CD8-positive, alpha-beta memory T cell (primary cell): ENCODE measurements around the gene MORN3. TPM values are rescaled to one million over a fixed set of nuclear protein-coding genes. Genes with fewer than 3 reads are reported as not detected.
"Not testable (repeated sequence)": the region's sequence is repeated elsewhere in the genome, so short reads cannot be mapped to it uniquely, and the experiment has no call there.

ENCODE experiments used
- CTCF ChIA-PET: fragments of 350-600 bp; sonication (Branson Sonifier 250); formaldehyde crosslinking; loops from one replicate; lab custom pipeline; 2021; ENCODE audit warnings: antibody characterized with exemption; lab: Charles Lee
- POLR2A ChIA-PET: fragments of 350-600 bp; sonication (Branson Sonifier 250); formaldehyde crosslinking; loops from one replicate; lab custom pipeline; 2021; ENCODE audit warnings: antibody characterized with exemption; lab: Charles Lee
- DNase-seq, 5 donors: peaks; one replicate each; pipeline versions ENCODE4 v3.0.0 to v3.0.0-alpha.2; 2020 to 2022; ENCODE audit warnings: mixed read lengths in 1 of 5
- H3K27ac ChIP-seq: one replicate; pipeline ENCODE4 v1.7.0; 2013; ENCODE audit warnings: low read depth, mild to moderate bottlenecking, low read length, moderate library complexity
- H3K27me3 ChIP-seq: 2 replicates; pipeline ENCODE4 v1.7.0; 2013; ENCODE audit warnings: low read length, mild to moderate bottlenecking; ENCODE audit not compliant: insufficient read depth, poor library complexity, severe bottlenecking
- H3K36me3 ChIP-seq: 2 replicates; pipeline ENCODE4 v1.7.0; 2013; ENCODE audit warnings: mild to moderate bottlenecking, low read length, moderate library complexity; ENCODE audit not compliant: insufficient read depth
- H3K4me1 ChIP-seq: 2 replicates; pipeline ENCODE4 v1.7.0; 2013; ENCODE audit warnings: mild to moderate bottlenecking, low read length, moderate library complexity; ENCODE audit not compliant: insufficient read depth
- H3K4me3 ChIP-seq: 2 replicates; pipeline ENCODE4 v1.7.0; 2013; ENCODE audit warnings: mild to moderate bottlenecking, low read length
- H3K9me3 ChIP-seq: 2 replicates; pipeline ENCODE4 v1.7.0; 2013; ENCODE audit warnings: mild to moderate bottlenecking, low read length
- H3K27ac Mint-ChIP-seq, 8 donors: one replicate each; pipeline ENCODE4 v1.8.0; 2020 to 2021; ENCODE audit warnings: mixed read lengths in 8 of 8, mild to moderate bottlenecking in 6 of 8, inconsistent platforms in 3 of 8, moderate library complexity in 3 of 8
- H3K27me3 Mint-ChIP-seq, 2 donors: one replicate each; pipeline ENCODE4 v1.8.0; 2020 to 2021; ENCODE audit warnings: mixed read lengths in 2 of 2, mild to moderate bottlenecking in 1 of 2, moderate library complexity in 1 of 2
- H3K36me3 Mint-ChIP-seq, 3 donors: one replicate each; pipeline ENCODE4 v1.8.0; 2020 to 2021; ENCODE audit warnings: mixed read lengths in 3 of 3, inconsistent platforms in 1 of 3, mild to moderate bottlenecking in 1 of 3
- H3K4me1 Mint-ChIP-seq, 3 donors: one replicate each; pipeline ENCODE4 v1.8.0; 2020 to 2021; ENCODE audit warnings: mixed read lengths in 3 of 3, inconsistent platforms in 1 of 3, mild to moderate bottlenecking in 1 of 3
- H3K4me3 Mint-ChIP-seq, 7 donors: one replicate each; pipeline ENCODE4 v1.8.0; 2020 to 2021; ENCODE audit warnings: mixed read lengths in 7 of 7, mild to moderate bottlenecking in 6 of 7, moderate library complexity in 4 of 7, inconsistent platforms in 2 of 7
- H3K9me3 Mint-ChIP-seq, 5 donors: one replicate each; pipeline ENCODE4 v1.8.0; 2020 to 2022; ENCODE audit warnings: mixed read lengths in 5 of 5, mild to moderate bottlenecking in 3 of 5, moderate library complexity in 2 of 5, inconsistent platforms in 1 of 5
- polyA plus RNA-seq: library from polyadenylated mRNA; unstranded; fragments of 300-500 nt; fragmentation: Illumina TruSeq; gene quantifications from one replicate; pipeline ENCODE4 v1.2.3, GENCODE V29; 2021
- total RNA-seq, 2 experiments: library from RNA; stranded (reverse); gene quantifications; one replicate each; pipeline ENCODE4 v1.2.3, GENCODE V29; 2021

Gene MORN3
- total and polyA plus RNA-seq, 3 experiments from 2014 or later = 1.8 to 6.5 (median 2.5) TPM

GRCh38 chr12:121712461-121713256 lies 43.2 kb upstream of the MORN3 start, which contains the start of gene TMEM120B:
TSS of gene TMEM120B (plus strand) at chr12:121712752. CDS start at chr12:121712896, 144 bp downstream.
- H3K4me3 ChIP-seq = peak within 1 kb of the TSS; percentile 89
- peaks cover 14 to 26% (median 18%) of the 10 kb centered on the region in 3 donors for H3K4me1 Mint-ChIP-seq

GRCh38 chr12:121712190-121712460 lies 42.7 kb upstream of the MORN3 start:
- Histone ChIP-seq H3K4me3 (peak overlapping the region; percentile 89), H3K27ac (peak overlapping the region; percentile 70), H3K27me3 (no peaks in the 10 kb centered on the region), H3K9me3 (no peaks in the 10 kb centered on the region), H3K4me1 (peaks cover 17% of the 10 kb centered on the region), H3K36me3 (no peaks in the 10 kb centered on the region)
- peak in 3 of 5 donors; percentile 7 to 50 (median 49) for DNase-seq
- CTCF ChIA-PET = interaction anchor here (0.9 to 2.9 kb wide), 14 partner anchors 9 to 176 kb away, joined by 3 to 42 read pairs (median 4); partner anchors contain the start of genes ORAI1, PSMD9 and RHOF
- Mint-ChIP-seq H3K27me3 (peaks cover 0 to 2% of the 10 kb centered on the region in 2 donors), H3K9me3 (no peaks in the 10 kb centered on the region), H3K36me3 (peaks cover 0 to 12% (median 0%) of the 10 kb centered on the region in 3 donors), H3K4me3 (peak overlapping the region; percentile 92 to 99 (median 95)), H3K27ac (peak overlapping the region; percentile 86 to 99 (median 92)), H3K4me1 (peaks cover 14 to 26% (median 18%) of the 10 kb centered on the region in 3 donors)
- POLR2A ChIA-PET = interaction anchor here (0.5 to 2.5 kb wide), 11 partner anchors 26 to 244 kb away, joined by 3 to 13 read pairs (median 4); partner anchors contain the start of gene RHOF

More at GRCh38 chr12:121712461-121713256, 43.2 kb upstream of the MORN3 start, which contains the start of gene TMEM120B:
- no peaks in the 10 kb centered on the region for H3K27me3 ChIP-seq
- H3K36me3 ChIP-seq = no peaks in the 10 kb centered on the region
- H3K27ac ChIP-seq = peak within 1 kb of the TSS; percentile 70
- peaks cover 0 to 2% of the 10 kb centered on the region in 2 donors for H3K27me3 Mint-ChIP-seq
- H3K9me3 ChIP-seq = no peaks in the 10 kb centered on the region
- peaks cover 0 to 12% (median 0%) of the 10 kb centered on the region in 3 donors for H3K36me3 Mint-ChIP-seq
- DNase-seq = peak; percentile 75 to 91 (median 86)
- peak within 1 kb of the TSS; percentile 86 to 99 (median 92) for H3K27ac Mint-ChIP-seq
- peaks cover 17% of the 10 kb centered on the region for H3K4me1 ChIP-seq
- ChIA-PET CTCF (interaction anchor here (0.9 to 2.9 kb wide), 15 partner anchors 8 to 176 kb away, joined by 3 to 42 read pairs (median 3); partner anchors contain the start of genes ORAI1, PSMD9 and RHOF), POLR2A (interaction anchor here (0.5 to 2.5 kb wide), 10 partner anchors 27 to 173 kb away, joined by 3 to 13 read pairs (median 4); partner anchors contain the start of gene RHOF)
- peak within 1 kb of the TSS; percentile 92 to 99 (median 95) for H3K4me3 Mint-ChIP-seq
- H3K9me3 Mint-ChIP-seq = no peaks in the 10 kb centered on the region

- H3K4me1 ChIP-seq = peaks cover 17% of the 10 kb centered on the region
- H3K9me3 ChIP-seq = no peaks in the 10 kb centered on the region
- Mint-ChIP-seq H3K27ac (peak overlapping the region; percentile 86 to 99 (median 92)), H3K4me1 (peaks cover 14 to 26% (median 18%) of the 10 kb centered on the region in 3 donors), H3K27me3 (peaks cover 0 to 2% of the 10 kb centered on the region in 2 donors), H3K4me3 (peak overlapping the region; percentile 92 to 99 (median 95)), H3K36me3 (peaks cover 0 to 12% (median 0%) of the 10 kb centered on the region in 3 donors), H3K9me3 (no peaks in the 10 kb centered on the region)
- H3K36me3 ChIP-seq = no peaks in the 10 kb centered on the region
- H3K27ac ChIP-seq = peak overlapping the region; percentile 70
- CTCF ChIA-PET = interaction anchor here (0.6 to 2.9 kb wide), 13 partner anchors 9 to 939 kb away, joined by 3 to 42 read pairs (median 4); partner anchors contain the start of genes ORAI1, PSMD9 and RHOF
- peak overlapping the region; percentile 89 for H3K4me3 ChIP-seq
- no peaks in the 10 kb centered on the region for H3K27me3 ChIP-seq
- peak in 4 of 5 donors; percentile 5 to 59 (median 29) for DNase-seq
- POLR2A ChIA-PET = interaction anchor here (0.5 to 2.5 kb wide), 10 partner anchors 26 to 243 kb away, joined by 3 to 13 read pairs (median 4); partner anchors contain the start of gene RHOF
Measured at GRCh38 chr12:121711361-121712189, 42.1 kb upstream of the MORN3 start.

GRCh38 chr12:121709478-121709961 lies 40.1 kb upstream of the MORN3 start:
- Mint-ChIP-seq H3K27ac (no peak overlapping the region), H3K4me3 (no peak overlapping the region), H3K27me3 (peaks cover 0 to 1% of the 10 kb centered on the region in 2 donors), H3K4me1 (peaks cover 11 to 22% (median 18%) of the 10 kb centered on the region in 3 donors), H3K9me3 (peaks cover 0 to 2% (median 0%) of the 10 kb centered on the region in 5 donors), H3K36me3 (peaks cover 0 to 8% (median 0%) of the 10 kb centered on the region in 3 donors)
- H3K4me1 ChIP-seq = peaks cover 17% of the 10 kb centered on the region
- POLR2A ChIA-PET = no interaction called here
- H3K9me3 ChIP-seq = no peaks in the 10 kb centered on the region
- H3K36me3 ChIP-seq = no peaks in the 10 kb centered on the region
- CTCF ChIA-PET = interaction anchor here (0.8 kb wide), 1 partner anchor 102 kb away, joined by 3 read pairs; no protein-coding TSS in a partner anchor
- no peak for DNase-seq
- no peak overlapping the region for H3K4me3 ChIP-seq
- H3K27me3 ChIP-seq = no peaks in the 10 kb centered on the region
- no peak overlapping the region for H3K27ac ChIP-seq

- H3K9me3 Mint-ChIP-seq, H3K9me3 ChIP-seq, H3K36me3 Mint-ChIP-seq, H3K27ac ChIP-seq, H3K4me3 ChIP-seq, H3K36me3 ChIP-seq, H3K4me3 Mint-ChIP-seq, H3K27ac Mint-ChIP-seq, POLR2A ChIA-PET, CTCF ChIA-PET, DNase-seq, H3K27me3 ChIP-seq, H3K27me3 Mint-ChIP-seq: not testable (repeated sequence)
- peaks cover 17% of the 10 kb centered on the region for H3K4me1 ChIP-seq
- peaks cover 11 to 21% (median 18%) of the 10 kb centered on the region in 3 donors for H3K4me1 Mint-ChIP-seq
Measured at GRCh38 chr12:121709064-121709424, 39.6 kb upstream of the MORN3 start.

- no peak for DNase-seq
- H3K4me3 ChIP-seq = no peak overlapping the region
- POLR2A ChIA-PET = no interaction called here
- H3K36me3 Mint-ChIP-seq = peaks cover 0 to 8% (median 0%) of the 10 kb centered on the region in 3 donors
- H3K27me3 ChIP-seq = no peaks in the 10 kb centered on the region
- H3K9me3 ChIP-seq = no peaks in the 10 kb centered on the region
- H3K36me3 ChIP-seq = no peaks in the 10 kb centered on the region
- peaks cover 0 to 3% of the 10 kb centered on the region in 2 donors for H3K27me3 Mint-ChIP-seq
- peaks cover 12% of the 10 kb centered on the region for H3K4me1 ChIP-seq
- H3K4me1 Mint-ChIP-seq = peaks cover 7 to 15% (median 12%) of the 10 kb centered on the region in 3 donors
- H3K9me3 Mint-ChIP-seq = peaks cover 0 to 2% (median 0%) of the 10 kb centered on the region in 5 donors
- CTCF ChIA-PET = no interaction called here
- no peak overlapping the region for H3K4me3 Mint-ChIP-seq
- H3K27ac ChIP-seq = no peak overlapping the region
- no peak overlapping the region for H3K27ac Mint-ChIP-seq
Measured at GRCh38 chr12:121708313-121709063, 39.0 kb upstream of the MORN3 start.

- H3K9me3 ChIP-seq = no peaks in the 10 kb centered on the region
- Mint-ChIP-seq H3K36me3 (no peaks in the 10 kb centered on the region), H3K4me1 (no peaks in the 10 kb centered on the region), H3K9me3 (peaks cover 0 to 2% (median 0%) of the 10 kb centered on the region in 5 donors), H3K27me3 (peaks cover 0 to 3% of the 10 kb centered on the region in 2 donors), H3K4me3 (no peak overlapping the region), H3K27ac (peak overlapping the region in 2 of 8 donors; percentile 1 to 14)
- ChIA-PET CTCF (interaction anchor here (1.2 to 1.3 kb wide), 3 partner anchors 69 to 106 kb away, joined by 3 to 6 read pairs (median 4); partner anchors contain the start of gene RHOF), POLR2A (no interaction called here)
- no peaks in the 10 kb centered on the region for H3K27me3 ChIP-seq
- H3K27ac ChIP-seq = no peak overlapping the region
- H3K4me1 ChIP-seq = no peaks in the 10 kb centered on the region
- H3K4me3 ChIP-seq = no peak overlapping the region
- H3K36me3 ChIP-seq = no peaks in the 10 kb centered on the region
- no peak for DNase-seq
Measured at GRCh38 chr12:121705514-121705913, 36.1 kb upstream of the MORN3 start.
